HG03159 (cell line): ENCODE measurements around the gene FDXR.

ENCODE experiments used
- ATAC-seq: cut with Tn5 transposase; IDR thresholded peaks from one replicate; pipeline ENCODE4 v1.9.1; 2021; ENCODE audit warnings: mild to moderate bottlenecking, moderate library complexity; ENCODE audit not compliant: unreplicated experiment

Gene FDXR

DNA sequence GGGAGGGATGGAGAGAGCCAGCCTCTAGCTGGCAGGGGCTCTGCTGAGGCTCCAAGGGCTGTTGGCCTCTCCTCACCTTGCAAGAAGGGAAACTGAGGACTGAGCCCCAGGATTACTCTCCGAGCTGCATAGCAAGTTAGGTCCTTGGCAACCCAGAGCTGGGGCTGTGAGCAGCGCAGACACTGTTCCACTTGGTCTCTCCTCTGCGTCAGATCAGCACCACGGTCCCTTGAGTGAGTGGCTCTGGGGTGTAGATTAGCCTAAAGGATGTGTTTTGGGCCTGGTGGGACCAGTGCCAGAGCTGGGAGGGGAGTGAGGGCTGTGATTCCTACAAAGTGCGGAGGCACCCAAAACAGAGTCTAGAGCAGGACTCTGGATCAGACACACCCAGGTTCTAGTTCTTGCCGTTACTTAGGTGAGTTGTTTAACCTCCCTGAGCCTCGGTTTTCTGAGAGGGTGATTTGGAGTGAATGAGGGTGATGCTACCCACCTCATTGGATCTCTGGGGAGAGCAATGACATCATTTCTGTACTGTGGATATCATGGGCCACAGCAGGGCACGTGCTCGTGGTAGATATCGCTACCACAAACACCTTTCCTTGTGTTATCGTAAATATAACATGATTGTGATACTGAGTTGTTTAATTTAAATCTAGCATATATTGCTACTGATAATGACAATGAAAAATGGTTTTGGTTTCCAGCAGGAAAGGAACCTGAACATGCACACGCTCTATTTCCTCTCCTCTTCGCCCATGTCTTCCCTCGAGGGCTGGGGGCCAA is 28.8 kb upstream of the FDXR start:
- no peak for ATAC-seq

DNA sequence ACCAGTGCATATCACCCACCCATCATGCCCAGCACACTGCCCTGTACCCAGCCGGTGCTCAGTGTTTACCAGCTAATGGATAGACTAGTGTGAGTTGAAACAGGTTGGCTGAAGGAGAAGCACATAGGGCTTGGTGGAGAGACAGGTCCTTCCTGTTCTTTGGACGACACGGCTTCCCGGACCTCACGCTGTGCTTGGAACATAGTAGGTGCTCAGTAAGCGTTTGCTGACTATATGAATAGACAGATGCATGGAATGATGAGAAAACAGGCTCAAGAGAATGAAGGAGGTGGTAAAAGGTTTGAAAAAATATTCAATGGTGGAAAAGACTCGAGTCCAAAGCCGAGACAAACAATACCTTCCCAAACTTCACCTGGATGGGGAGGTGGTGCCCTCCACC is 27.4 kb upstream of the FDXR start:
- ATAC-seq, result no peak

DNA sequence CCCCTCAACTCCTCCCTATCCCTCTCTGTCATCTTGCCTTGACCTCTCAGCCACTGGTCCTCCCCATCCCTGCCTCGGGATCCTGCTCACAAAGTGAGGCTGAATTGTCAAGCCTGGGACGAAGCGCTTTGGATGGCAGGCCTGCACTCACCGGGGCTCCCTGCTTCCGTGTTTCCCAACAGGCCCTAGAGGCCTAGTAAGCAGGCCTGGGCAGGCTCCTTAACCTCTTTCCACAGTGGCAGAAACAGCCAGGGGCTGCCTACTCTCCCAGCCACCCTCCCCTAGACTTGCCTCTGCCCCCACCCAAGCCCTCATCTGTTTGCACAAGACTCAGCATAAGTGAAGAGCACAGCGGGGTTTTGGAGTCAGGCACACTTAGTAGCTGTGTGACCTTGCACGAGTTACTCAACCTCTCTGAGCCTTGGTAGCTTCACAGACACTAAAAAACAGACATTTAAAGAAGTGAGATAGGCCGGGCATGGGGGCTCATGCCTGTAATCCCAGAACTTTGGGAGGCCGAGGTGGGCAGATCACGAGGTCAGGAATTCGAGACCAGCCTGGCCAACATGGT is 25.7 kb upstream of the FDXR start:
- ATAC-seq, result no peak

DNA sequence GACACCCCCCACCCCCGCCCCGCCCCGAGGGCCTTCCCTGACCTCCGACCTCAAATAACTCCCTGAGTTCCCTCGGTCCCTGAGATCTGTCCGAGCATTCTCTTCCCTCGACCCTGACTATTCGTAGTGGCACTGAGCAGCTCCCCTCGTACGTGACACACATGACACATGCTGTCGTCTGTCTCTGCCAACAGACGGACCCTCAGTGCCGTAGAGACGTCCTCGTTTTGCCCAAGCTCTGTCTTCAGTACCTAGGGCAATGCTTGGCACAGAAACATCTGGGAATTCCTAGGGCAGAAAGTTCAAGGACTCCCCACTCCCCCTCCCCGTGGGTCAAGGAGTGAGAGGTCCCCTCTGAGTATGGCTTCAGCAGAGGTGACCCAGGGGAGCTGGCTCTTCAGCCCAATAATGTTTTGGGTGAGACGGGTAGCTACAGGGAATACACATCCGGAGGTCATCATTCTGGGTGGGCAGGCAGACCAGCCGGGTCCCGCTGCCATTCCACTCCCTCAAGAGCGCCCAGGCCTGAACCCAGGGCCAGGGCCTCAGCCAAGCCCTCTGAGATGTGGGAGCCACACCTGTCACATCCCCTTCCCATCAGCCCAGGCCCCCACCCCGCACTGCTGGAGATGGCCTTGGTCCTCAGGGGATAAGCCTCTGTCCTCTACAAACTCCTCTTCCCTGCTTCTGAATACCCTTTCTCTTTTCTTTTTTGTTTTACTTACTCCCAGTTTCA is 21.3 kb upstream of the FDXR start:
- ATAC-seq, result no peak

DNA sequence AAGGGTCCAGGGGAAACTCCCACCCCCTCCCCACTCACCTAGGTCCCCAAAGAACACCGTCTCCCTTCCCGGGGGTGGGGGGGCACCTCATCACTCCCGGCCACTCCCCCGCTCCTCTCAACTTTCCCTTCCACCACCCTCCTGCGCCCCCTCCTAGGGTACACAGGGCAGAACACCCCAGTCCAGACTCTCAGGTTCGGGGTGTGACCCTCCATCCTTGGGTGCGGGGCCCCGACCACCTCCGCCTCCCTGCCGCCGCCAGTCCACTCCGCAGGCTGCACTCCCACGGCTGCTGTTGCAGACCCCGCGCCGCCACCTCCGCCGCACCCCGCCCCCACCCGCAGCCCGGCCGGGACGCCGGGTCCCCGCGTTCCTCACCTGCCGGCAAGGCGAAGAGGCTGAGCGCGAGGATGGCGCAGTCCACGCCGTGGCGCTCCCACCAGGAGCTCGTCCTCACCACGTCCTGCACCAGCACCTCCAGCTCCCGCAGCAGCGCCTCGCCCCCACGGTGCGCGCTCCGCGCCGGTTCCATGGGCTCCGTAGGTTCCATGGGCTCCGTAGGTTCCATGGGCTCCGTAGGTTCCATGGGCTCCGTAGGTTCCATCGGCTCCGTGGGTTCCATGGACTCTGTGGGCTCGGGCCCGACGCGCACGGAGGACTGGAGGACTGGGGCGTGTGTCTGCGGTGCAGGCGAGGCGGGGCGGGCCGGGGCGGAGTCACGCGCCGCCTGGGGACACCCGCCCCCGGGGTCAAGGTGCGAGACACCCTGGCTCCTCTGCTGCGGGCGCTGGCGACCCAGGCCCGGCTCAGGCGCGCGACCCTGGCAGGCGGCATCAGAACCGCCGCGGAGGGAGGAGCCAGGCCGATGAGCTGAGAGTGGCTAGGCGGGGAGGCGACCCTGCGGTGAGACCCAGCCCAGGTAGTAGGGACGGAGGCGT is 20.4 kb upstream of the FDXR start, which contains the start of gene FADS6:
Gene FADS6, minus strand, starts transcription at position 660 of the 938 bp plus-strand sequence. Its CDS starts 38 bp downstream, at position 622.
- no peak for ATAC-seq

DNA sequence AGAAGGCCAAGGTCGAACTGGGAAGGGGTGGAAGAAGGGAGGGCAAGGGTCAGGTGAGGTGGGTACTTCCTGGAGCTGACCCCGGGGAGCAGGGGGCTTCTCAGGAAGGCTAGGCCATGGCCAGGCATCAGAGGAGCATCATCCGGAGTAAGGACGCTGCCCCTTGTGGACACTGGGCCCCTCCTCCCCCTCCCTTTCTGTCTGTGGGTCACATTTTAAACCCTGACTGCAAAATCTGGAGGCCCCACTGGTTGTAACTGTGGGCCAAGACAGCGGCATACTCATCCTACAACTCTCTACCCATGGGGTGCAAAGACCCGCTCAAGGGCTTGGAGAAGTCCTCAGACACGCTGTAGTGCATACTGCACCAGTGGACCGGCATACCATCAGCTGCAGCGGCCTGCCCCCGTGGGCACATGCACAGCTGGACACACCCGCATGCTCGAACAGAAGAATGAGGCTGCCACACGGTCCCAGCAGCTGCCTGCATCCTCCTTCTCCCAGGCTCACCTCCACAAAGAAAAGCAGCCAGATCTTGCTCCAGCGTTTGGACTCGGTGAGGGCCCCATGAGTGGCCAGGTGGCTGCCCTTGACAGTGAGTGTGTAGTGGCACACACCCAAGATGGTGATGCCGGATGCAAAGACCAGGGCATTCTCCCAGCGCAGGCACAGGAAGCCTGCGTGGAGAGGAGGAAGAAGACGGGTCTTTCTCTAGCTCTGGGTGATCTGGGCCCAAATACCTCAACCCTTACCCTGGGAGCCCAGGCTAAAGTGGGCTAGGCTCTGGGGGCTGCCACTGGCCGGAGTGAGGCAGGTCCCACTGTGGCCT is 19.4 kb upstream of the FDXR start:
- ATAC-seq, result no peak

DNA sequence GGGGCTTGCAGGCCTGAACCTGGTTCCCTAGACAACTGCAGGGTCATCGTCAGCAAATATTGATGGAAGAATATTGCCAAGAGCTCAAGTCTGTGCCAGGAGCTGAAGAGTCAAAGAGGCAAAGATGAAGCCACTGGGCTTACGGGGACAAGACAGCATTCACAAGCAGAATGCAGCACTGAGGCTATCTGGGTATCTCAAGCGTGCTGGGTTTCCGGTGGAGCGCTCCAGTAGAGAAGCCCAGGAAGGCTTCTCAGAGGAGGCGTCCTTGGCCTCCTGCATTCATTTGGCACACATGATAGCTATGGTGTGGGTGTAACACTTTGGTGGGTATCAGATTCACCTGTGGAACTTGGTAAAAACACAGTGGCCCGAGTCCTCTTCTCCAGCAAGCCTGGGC is 17.8 kb upstream of the FDXR start:
- no peak for ATAC-seq

DNA sequence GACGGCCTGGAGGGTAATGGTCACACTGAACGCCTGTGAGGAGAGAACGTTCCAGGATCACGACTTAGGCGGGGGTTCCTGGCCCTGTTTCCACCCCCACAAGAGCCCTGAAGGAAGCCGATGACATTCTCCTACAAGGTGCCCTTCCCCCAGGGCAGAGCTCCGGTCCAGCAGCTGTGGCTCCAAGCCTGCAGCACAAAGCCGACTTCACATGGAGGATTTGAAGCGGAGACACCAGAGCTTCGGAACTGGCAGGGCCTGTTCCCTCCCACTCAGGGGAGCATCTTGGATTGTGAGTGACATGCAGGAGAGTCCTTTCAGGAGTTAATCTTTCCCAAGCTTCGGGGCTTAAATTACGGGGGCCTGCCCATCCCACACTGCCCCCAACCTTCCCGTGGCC is 15.7 kb upstream of the FDXR start:
- no peak for ATAC-seq

DNA sequence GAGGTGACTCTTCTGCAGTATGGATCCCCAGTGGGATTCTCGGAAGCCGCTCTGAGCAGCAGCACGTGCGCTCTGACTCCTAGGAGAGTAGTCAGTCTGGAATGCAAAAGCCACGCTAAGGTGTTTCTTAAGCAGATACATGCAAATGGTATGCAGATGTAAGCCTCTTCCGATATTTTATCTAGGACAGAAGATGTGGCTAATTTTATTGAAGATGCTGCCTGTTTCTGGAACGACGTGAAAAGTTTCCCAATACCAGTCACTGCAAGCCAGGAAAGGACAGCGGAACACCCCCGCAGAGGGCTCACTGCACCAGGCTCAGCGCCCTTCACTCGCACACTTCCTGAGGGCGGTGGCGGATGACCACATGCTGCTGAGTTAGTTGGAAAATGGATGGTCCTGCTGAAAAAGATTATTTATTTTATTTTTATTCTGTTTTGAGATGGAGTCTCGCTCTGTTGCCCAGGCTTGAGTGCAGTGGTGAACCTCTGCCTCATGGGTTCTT is 10.5 kb upstream of the FDXR start:
- ATAC-seq, result no peak

DNA sequence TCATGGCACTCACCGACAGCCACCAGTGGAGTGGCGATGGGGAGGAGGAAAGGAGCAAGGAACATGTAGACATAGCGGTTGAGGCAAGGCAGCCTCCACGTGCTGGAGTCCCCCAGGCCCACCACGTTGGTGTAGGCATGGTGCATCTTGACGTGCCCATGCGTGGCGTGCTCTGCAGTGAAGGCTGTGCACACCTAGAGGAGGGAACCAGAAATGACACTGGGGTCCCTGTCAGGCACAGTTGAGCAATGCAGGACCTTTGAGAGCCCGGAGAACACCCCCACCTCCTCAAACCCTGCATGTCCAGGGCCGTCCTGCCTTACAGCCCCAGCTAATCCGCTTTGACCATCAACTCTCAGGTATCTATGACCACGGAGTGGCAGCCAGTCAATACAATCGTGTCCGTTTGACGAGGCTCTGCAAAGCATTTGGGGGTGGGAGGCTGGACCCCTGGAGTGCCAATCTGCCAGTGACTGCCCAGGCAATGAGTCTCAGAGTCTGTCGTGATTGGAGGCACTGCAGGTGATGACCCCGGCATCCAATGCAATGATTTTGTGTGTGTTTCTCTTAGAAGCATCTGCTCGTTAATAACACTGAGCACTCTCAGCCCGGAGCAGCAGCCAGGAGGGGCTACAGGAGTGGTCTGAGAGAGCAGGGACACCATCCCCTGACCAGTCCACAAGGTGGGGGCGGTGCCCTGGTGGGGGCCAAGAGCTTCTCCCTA is 9.9 kb upstream of the FDXR start:
- ATAC-seq, result no peak

DNA sequence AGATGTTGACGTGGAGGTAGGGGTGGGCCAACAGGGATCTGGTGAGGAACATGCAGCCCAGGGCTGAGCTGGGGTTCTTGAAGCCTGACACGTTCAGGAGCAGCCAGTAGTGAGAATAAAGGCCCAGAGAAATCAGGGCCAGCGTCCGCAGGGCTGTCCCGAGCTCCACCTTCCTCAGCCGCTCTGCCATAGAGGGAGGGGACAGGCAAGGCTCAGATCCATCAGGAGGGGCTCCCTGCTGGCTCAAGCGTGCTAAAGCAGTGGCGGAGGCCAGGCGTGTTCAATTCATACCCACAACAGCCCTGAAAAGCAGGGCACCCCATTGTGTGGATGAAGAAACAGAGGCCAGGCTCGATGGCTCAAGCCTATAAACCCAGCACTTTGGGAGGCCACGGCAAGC is 8.3 kb upstream of the FDXR start:
- ATAC-seq, result no peak

DNA sequence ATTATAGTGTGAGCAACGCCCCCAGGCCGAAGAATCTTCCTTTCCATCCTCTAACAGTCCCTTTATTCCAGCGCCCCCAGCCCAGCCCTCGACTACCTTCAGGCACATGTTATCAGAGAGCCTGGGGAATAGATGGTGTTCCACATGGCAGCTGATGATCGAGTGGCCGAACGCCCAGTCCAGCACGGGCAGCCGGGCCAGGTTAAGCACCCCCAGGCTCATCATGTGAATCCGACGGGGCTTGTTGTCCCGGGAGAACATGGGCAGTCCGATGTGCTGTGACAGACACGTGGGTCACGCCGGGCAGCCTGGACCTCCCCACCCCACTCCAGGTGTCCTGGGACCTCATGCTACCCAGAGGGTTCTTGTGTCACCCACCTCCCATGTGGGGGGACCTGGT is 6.5 kb upstream of the FDXR start:
- ATAC-seq, result no peak

DNA sequence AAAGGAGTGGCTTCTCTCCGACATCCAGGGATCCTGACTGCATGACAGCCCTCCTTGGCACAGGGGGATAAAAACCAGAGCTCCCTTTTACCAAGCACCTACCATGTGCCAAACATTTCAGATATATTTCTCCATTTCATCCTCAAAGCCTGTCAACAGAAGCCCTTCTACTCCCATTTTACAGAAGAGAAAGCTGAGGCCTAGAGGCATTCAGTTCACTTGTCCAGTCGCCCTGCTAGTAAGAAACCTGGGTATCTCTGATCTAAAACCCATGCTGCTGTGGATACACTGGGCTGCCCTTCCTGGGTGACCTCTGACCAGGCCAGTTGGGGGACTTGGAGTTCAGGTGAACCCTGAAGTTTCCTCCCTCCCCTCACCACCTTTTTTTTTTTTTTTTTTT is 5.9 kb upstream of the FDXR start:
- no peak for ATAC-seq

DNA sequence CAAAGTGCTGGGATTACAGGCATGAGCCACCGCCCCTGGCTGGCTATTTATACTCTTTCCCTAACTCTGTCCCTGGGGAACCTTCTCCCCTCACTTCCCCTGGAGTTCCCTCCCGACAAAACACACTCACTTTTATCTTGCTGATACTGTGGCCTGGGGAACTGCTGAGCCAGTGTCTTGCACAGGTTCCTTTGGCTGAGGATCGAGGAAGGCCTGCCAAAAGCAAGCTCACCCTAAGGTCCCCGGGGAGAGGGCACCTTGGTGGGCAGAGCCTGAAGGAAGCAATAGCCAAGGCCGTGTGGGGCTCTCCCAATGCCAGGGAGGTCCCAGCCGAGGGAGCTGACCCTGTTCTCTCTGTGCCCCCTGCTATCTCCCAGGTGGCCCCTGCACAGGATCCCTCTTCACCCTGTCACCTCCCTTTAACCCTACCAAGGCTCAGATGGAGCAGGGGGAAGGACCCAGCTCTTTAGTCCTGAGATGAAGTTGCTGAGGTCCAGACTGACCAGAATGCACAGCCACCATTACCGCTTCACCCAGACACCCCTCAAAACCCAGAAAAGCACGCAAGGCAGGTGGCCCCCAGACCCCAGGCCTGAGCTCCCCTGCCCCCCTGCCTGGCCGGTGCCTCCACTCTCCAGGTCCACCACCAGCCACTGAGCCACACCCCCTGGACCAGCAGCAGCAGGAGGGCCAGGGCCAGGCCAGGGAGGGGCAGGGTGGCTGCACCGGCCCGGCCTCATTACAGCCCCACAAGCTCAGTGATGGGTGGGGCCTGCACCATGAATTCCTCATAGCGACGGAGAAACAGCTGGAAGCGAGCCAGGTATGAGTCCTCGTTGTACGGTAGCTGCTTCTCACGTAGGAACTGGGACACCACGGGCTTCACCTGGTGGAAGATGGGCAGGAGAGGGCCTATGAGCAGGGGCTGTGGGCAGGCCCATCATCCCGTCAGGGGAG is 5.1 kb upstream of the FDXR start:
- ATAC-seq, result no peak

DNA sequence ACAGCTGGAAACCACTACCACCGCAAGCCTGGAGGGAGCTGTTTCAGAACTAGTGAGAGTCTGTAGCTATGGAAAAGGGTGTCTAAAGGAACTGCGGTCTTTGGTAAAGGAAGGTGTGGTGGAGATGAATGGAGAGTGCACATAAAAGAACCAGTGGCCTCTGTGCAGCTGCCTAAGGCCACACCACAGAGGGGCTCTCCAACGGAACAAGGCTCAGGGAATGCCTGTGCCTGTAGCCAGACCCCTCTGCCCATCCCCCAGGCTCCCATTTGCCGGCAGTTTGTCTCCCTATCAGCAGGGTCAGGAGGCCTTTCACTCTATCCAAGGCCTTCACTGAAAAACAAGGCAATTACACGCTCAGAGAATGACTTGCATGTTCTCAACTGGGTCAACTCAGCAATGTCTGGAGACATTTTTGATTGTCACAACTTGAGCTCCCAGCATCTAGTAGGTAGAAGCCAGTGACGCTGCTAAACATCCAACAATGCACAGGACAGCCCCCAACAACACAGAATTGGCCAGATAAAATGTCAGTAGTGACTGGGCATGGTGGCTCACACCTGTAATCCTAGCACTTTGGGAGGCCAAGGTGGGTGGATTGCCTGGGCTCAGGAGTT is 3.3 kb upstream of the FDXR start:
- ATAC-seq, result no peak

DNA sequence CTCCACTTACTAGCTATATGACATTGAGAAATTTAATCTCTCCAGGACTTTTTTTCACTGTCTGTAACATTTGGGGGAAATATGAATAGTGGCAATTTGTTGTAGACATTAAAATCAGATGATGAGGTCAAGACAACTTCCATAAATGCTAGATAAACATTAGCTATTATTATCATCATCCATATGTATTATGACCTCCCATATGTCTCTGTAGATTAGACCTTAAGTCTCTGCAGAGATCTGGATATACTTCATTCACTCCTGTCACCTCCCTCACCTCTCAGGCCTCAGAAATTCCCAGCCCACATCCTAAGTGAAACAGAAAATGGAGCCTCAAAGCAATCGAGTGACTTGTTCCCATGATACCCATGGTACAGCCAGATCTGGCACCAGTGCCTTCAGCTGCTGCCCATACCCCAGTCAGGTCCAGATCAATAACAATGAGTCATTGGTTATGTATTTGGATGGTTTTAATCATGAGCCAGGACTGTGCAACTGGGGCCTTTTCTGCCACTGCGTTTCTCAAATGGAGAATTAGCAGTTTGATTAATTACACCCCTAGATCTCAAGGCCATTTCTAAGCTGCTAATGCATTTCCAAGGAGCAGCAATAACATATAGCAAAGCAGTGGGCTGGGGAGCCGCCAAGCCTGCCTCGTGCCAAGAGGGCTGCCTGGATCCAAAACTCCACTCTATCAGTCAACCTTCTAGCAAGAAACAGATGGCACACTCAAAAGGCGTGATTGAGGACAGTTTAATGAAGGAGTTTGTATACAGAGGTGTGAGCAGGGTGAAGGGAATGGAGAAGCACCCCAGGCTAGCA is 2.6 kb upstream of the FDXR start:
- no peak for ATAC-seq

DNA sequence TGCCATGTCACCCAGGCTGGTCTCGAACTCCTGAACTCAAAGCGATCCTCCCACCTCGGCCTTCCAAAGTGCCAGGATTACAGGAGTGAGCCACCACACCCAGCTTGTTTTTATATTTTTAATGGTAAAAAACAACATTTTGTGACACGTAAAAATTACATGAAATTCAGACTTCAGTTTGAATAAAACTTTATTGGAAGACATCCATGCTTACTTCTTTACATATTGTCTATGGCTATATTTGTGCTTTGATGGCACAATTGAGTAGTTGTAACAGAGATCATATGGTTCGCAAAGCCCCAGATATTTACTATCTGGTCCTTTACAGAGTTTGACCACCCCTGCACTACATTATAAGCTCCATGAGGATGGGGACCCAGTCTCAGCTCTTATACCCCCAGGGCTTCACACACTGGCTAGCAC is 1.8 kb upstream of the FDXR start:
- no peak for ATAC-seq
